Hepatocyte (in vitro differentiated cells): ENCODE results near the gene TTBK1. TPM values are rescaled to one million over a fixed set of nuclear protein-coding genes. Genes with fewer than 3 reads are reported as not detected.

Experiments used
- DNase-seq: peaks from one replicate; pipeline ENCODE4 v3.0.0-alpha.2; 2016; ENCODE audit warnings: low spot score
- H2AFZ ChIP-seq: fragments of 200-600 bp; sonication (generic); 2 replicates; pipeline ENCODE4 v1.6.0; 2016; ENCODE audit warnings: antibody characterized with exemption, mild to moderate bottlenecking
- H3K27ac ChIP-seq: fragments of 200-600 bp; sonication (generic); 2 replicates; pipeline ENCODE4 v1.5.1; 2016; ENCODE audit warnings: mild to moderate bottlenecking
- H3K27me3 ChIP-seq: fragments of 200-600 bp; sonication (generic); 2 replicates; pipeline ENCODE4 v1.6.1; 2016
- H3K36me3 ChIP-seq: fragments of 200-600 bp; sonication (generic); replicated peaks from 2 replicates; pipeline ENCODE4 v1.5.1; 2016; ENCODE audit warnings: low read depth; ENCODE audit not compliant: insufficient read depth
- H3K4me1 ChIP-seq: fragments of 200-600 bp; sonication (generic); 2 replicates; pipeline ENCODE4 v1.5.1; 2016; ENCODE audit warnings: mild to moderate bottlenecking, moderate library complexity; ENCODE audit not compliant: insufficient read depth
- H3K4me2 ChIP-seq: fragments of 200-600 bp; sonication (generic); 2 replicates; pipeline ENCODE4 v1.6.0; 2016
- H3K4me3 ChIP-seq: fragments of 200-600 bp; sonication (generic); 2 replicates; pipeline ENCODE4 v1.5.1; 2016; ENCODE audit warnings: mild to moderate bottlenecking
- H3K79me2 ChIP-seq: fragments of 200-600 bp; sonication (generic); 2 replicates; pipeline ENCODE4 v1.6.0; 2017; ENCODE audit warnings: mild to moderate bottlenecking
- H3K9me2 ChIP-seq: fragments of 200-600 bp; sonication (generic); replicated peaks from 2 replicates; pipeline ENCODE4 v1.6.0; 2017; ENCODE audit warnings: mild to moderate bottlenecking; ENCODE audit not compliant: insufficient read depth
- H3K9me3 ChIP-seq: fragments of 200-600 bp; sonication (generic); 2 replicates; pipeline ENCODE4 v1.5.1; 2016; ENCODE audit warnings: low read depth, mild to moderate bottlenecking
- H4K20me1 ChIP-seq: fragments of 200-600 bp; sonication (generic); 2 replicates; pipeline ENCODE4 v1.6.0; 2016; ENCODE audit warnings: mild to moderate bottlenecking; ENCODE audit not compliant: insufficient read depth, poor library complexity, severe bottlenecking
- EZH2 ChIP-seq: fragments of 200-600 bp; sonication (generic); IDR thresholded peaks from 2 replicates; pipeline ENCODE4 v1.6.1; 2016; ENCODE audit warnings: antibody characterized with exemption, mild to moderate bottlenecking, borderline replicate concordance
- EZH2phosphoT487 ChIP-seq: fragments of 200-600 bp; sonication (generic); IDR thresholded peaks from one replicate; pipeline ENCODE4 v1.6.1; 2018; ENCODE audit warnings: antibody characterized with exemption, mild to moderate bottlenecking, low read depth, moderate library complexity; ENCODE audit not compliant: unreplicated experiment, severe bottlenecking
- WGBS: methylation state at CpG from one replicate; pipeline ENCODE4 v1.1.6; 2016; ENCODE audit warnings: low lambda C conversion rate; ENCODE audit errors: missing lambda C conversion rate; 5-methylcytosine and 5-hydroxymethylcytosine counted together
- polyA plus RNA-seq: library from polyadenylated mRNA; unstranded; fragments of >200 nt; fragmentation: Nextera tagmentation; extraction: Ambion mirVana; gene quantifications from 2 replicates; pipeline ENCODE4 v1.2.1, GENCODE V29; 2016
- total RNA-seq: library from RNA; depleted of rRNA; stranded (reverse); fragments of >200 nt; gene quantifications from 2 replicates; pipeline ENCODE4 v1.2.3, GENCODE V29; 2014
- TF ChIP-seq, protein P1 (sequence below): fragments of 200-600 bp; sonication (generic); IDR thresholded peaks from 2 replicates; pipeline ENCODE4 v1.5.1; 2016; ENCODE audit warnings: antibody characterized with exemption, mild to moderate bottlenecking; ENCODE audit not compliant: poor library complexity

Gene TTBK1
- total and polyA plus RNA-seq, 2 experiments from 2014 or later: 0.34 to 1.1 TPM

- no peak overlapping the region for H3K4me2 ChIP-seq
- H3K9me3 ChIP-seq: no peaks in the 10 kb centered on the region
- H3K4me3 ChIP-seq: no peak overlapping the region
- no peaks in the 10 kb centered on the region for H4K20me1 ChIP-seq
- H3K4me1 ChIP-seq: no peaks in the 10 kb centered on the region
- WGBS: 91% methylated on average over 2 of the region's 2 CpGs
- no peak overlapping the region for H3K27ac ChIP-seq
- H3K36me3 ChIP-seq: no peaks in the 10 kb centered on the region
- H3K79me2 ChIP-seq: no peaks in the 10 kb centered on the region
- DNase-seq: no peak
- H3K9me2 ChIP-seq: no peaks in the 10 kb centered on the region
- no peak overlapping the region for H2AFZ ChIP-seq
- TF ChIP-seq EZH2 (no peak), EZH2phosphoT487 (no peak)
- TF ChIP-seq, protein P1, sequence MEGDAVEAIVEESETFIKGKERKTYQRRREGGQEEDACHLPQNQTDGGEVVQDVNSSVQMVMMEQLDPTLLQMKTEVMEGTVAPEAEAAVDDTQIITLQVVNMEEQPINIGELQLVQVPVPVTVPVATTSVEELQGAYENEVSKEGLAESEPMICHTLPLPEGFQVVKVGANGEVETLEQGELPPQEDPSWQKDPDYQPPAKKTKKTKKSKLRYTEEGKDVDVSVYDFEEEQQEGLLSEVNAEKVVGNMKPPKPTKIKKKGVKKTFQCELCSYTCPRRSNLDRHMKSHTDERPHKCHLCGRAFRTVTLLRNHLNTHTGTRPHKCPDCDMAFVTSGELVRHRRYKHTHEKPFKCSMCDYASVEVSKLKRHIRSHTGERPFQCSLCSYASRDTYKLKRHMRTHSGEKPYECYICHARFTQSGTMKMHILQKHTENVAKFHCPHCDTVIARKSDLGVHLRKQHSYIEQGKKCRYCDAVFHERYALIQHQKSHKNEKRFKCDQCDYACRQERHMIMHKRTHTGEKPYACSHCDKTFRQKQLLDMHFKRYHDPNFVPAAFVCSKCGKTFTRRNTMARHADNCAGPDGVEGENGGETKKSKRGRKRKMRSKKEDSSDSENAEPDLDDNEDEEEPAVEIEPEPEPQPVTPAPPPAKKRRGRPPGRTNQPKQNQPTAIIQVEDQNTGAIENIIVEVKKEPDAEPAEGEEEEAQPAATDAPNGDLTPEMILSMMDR: no peak
- H3K27me3 ChIP-seq: no peaks in the 10 kb centered on the region
Observed at GRCh38 chr6:43291708-43292107, 48.4 kb downstream of the TTBK1 start.

DNA sequence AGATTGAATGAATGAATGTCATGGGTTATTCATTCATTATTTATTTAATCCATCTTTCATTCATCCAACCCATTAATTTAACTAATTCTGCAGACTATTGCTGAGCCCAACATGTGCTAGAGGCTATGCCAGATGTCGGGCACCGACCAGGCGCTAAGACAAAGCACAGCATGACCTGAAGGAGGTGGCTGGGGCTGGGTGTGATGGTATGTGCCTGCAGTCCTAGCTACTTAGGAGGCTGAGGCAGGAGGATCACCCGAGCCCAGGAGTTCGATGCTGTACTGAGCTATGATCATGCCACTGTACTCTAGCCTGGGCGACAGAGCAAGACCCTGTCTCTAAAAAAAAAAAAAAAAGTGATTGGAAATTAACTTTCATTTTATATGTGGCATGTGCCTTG is 49.1 kb downstream of the TTBK1 start:
- Histone ChIP-seq H3K27me3 (no peaks in the 10 kb centered on the region), H3K4me3 (no peak overlapping the region), H3K9me2 (no peaks in the 10 kb centered on the region), H3K4me2 (no peak overlapping the region), H3K79me2 (no peaks in the 10 kb centered on the region), H3K4me1 (no peaks in the 10 kb centered on the region), H3K9me3 (no peaks in the 10 kb centered on the region), H2AFZ (no peak overlapping the region), H4K20me1 (no peaks in the 10 kb centered on the region), H3K36me3 (no peaks in the 10 kb centered on the region), H3K27ac (no peak overlapping the region)
- no peak for DNase-seq
- 92% methylated on average over 6 of the region's 6 CpGs for WGBS
- TF ChIP-seq, protein P1: no peak

DNA sequence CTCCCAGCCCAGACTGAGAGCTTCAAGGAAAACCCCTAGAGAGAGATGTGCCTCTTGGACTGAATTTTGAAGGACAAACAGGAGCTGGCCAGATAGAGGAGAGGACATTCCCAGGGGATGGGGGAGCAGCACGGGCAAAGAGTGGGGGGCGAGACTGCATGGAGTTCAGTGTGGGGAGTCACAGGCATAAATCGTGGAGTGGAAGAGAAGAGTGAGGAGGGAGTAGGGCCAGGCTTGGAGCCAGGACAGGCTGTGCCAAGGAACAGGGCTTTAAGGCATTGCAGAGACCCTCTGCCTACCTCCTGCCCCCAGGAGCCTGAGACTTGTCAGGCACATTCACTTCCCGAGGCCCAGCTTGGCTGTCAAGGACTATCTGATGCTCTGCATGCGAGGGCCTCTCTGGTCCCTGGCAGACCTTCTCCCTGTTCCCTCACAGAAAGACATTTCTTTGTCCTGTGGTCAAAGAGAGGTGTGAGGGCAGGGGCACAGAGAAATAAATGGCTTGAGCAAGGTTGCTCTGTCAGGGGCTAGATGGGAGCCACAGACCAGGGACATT is 49.6 kb downstream of the TTBK1 start:
- WGBS: 81% methylated on average over 5 of the region's 5 CpGs
- no peak for TF ChIP-seq EZH2
- TF ChIP-seq EZH2phosphoT487: no peak
- TF ChIP-seq, protein P1: no peak
- no peaks in the 10 kb centered on the region for H3K79me2 ChIP-seq
- no peaks in the 10 kb centered on the region for H3K9me2 ChIP-seq
- no peak overlapping the region for H2AFZ ChIP-seq
- H3K4me1 ChIP-seq: no peaks in the 10 kb centered on the region
- H3K9me3 ChIP-seq: no peaks in the 10 kb centered on the region
- no peak overlapping the region for H3K4me3 ChIP-seq
- H3K27me3 ChIP-seq: no peaks in the 10 kb centered on the region
- no peaks in the 10 kb centered on the region for H4K20me1 ChIP-seq
- no peak overlapping the region for H3K27ac ChIP-seq
- H3K36me3 ChIP-seq: no peaks in the 10 kb centered on the region
- no peak for DNase-seq
- H3K4me2 ChIP-seq: no peak overlapping the region

- Histone ChIP-seq H3K9me3 (no peaks in the 10 kb centered on the region), H4K20me1 (no peaks in the 10 kb centered on the region), H3K4me2 (no peak overlapping the region), H3K9me2 (no peaks in the 10 kb centered on the region), H3K36me3 (no peaks in the 10 kb centered on the region), H3K27ac (no peak overlapping the region), H3K79me2 (no peaks in the 10 kb centered on the region), H3K27me3 (no peaks in the 10 kb centered on the region), H3K4me3 (no peak overlapping the region), H2AFZ (no peak overlapping the region), H3K4me1 (no peaks in the 10 kb centered on the region)
- WGBS: 100% methylated on average over 2 of the region's 3 CpGs
- DNase-seq: no peak
- TF ChIP-seq, protein P1: no peak
- TF ChIP-seq EZH2phosphoT487: no peak
- no peak for TF ChIP-seq EZH2
Observed at GRCh38 chr6:43293698-43294097, 50.4 kb downstream of the TTBK1 start.
